Measurements from ENCODE around the gene ZBTB4. TPM values are rescaled to one million over a fixed set of nuclear protein-coding genes. Genes with fewer than 3 reads are reported as not detected.

The ZBTB4 gene, protein sequence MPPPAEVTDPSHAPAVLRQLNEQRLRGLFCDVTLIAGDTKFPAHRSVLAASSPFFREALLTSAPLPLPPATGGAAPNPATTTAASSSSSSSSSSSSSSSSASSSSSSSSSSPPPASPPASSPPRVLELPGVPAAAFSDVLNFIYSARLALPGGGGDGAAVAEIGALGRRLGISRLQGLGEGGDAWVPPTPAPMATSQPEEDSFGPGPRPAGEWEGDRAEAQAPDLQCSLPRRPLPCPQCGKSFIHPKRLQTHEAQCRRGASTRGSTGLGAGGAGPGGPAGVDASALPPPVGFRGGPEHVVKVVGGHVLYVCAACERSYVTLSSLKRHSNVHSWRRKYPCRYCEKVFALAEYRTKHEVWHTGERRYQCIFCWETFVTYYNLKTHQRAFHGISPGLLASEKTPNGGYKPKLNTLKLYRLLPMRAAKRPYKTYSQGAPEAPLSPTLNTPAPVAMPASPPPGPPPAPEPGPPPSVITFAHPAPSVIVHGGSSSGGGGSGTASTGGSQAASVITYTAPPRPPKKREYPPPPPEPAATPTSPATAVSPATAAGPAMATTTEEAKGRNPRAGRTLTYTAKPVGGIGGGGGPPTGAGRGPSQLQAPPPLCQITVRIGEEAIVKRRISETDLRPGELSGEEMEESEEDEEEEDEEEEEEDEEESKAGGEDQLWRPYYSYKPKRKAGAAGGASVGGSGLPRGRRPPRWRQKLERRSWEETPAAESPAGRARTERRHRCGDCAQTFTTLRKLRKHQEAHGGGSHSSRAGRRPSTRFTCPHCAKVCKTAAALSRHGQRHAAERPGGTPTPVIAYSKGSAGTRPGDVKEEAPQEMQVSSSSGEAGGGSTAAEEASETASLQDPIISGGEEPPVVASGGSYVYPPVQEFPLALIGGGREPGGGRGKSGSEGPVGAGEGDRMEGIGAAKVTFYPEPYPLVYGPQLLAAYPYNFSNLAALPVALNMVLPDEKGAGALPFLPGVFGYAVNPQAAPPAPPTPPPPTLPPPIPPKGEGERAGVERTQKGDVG
- 10 to 100 TPM; 64.0 to 72.5 (median 68.4) TPM for total RNA-seq
- total RNA-seq (2013), result 35.3 TPM

DNA sequence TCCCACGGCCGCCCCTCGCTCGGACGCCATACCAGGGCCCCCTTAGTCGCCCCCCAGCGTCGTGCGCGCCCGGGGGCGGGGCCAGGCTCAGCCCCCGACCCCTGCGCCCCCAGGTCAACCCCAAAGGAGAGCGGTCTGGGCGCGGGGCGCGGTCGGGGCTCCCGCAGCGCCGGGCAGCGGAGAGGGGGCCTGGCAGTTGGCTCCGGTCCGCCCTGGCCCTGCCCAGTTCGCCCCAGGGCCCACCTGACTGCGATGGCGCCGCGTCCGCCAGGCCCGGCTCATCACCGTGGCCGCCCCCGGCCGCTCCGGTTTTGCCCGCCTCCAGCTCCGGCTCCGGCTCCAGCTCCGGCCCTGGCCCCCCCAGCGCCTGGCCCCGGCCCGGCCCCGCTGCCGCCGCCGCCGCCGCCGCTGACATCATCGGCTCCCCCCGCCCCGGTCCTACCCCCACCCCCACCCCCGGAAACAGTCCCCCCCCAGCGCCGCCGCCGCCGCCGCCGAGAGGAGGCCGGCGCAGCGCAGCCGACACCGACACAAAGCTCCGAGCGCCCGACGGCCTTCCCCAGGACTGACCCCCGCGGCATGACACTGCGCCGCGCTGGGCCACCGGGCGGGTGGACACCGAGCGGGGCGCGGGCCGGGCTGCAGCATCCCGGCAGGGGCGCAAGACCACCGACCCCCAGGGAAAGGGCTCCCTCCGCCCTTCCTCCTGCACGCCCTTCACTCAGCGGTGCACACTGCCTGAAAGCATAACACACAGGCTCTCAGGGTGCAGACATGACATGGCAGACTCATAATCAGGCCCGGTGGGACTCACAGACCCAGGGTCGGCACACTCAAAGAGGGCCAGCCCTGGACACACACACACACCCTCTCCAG is at the start of gene ZBTB4:
TSS of gene ZBTB4 (minus strand) at position 419 of the 876 bp plus-strand sequence. CDS start 12,830 bp downstream, outside the sequence.
- H3K36me3 ChIP-seq (ENCODE audit: control insufficient read depth, insufficient read depth, low read length), result no peaks in the 10 kb centered on the region
- peaks cover 63% of the 10 kb centered on the region for H3K4me1 ChIP-seq (ENCODE audit: control insufficient read depth, insufficient read depth, low read length)
- peak within 1 kb of the TSS; percentile 97 for H3K4me3 Mint-ChIP-seq
- DNase-seq, result peak; percentile 73 to 82
- peak; percentile 4 to 18 (median 9) for ATAC-seq
- peaks cover 71 to 86% of the 10 kb centered on the region in 2 donors for H3K4me1 Mint-ChIP-seq
- no peaks in the 10 kb centered on the region for H3K27me3 ChIP-seq (ENCODE audit: control insufficient read depth, insufficient read depth, low read length)
- WGBS (ENCODE audit: insufficient coverage), result under 1% methylated on average over 78 of the region's 92 CpGs
- no peaks in the 10 kb centered on the region for H3K36me3 Mint-ChIP-seq
- peak within 1 kb of the TSS; percentile 94 for H3K27ac ChIP-seq (ENCODE audit: low read length)
- intact Hi-C loops (cut with micrococcal nuclease), result loop anchor here (5.0 kb wide), 2 partner anchors 227 to 363 kb away; partner anchors contain the start of genes CTDNEP1 and ELP5
- H3K27me3 Mint-ChIP-seq (ENCODE audit: low read depth in 2 of 2), result no peaks in the 10 kb centered on the region
- H3K4me3 ChIP-seq (ENCODE audit: low read length), result peak within 1 kb of the TSS; percentile 74
- H3K9me3 ChIP-seq (ENCODE audit: control insufficient read depth, insufficient read depth, low read length), result no peaks in the 10 kb centered on the region
- TF ChIP-seq CTCF (IDR thresholded peaks at IDR 0.05), result no peak
- peak within 1 kb of the TSS; percentile 100 for H3K27ac Mint-ChIP-seq
- H3K9me3 Mint-ChIP-seq, result no peaks in the 10 kb centered on the region

DNA sequence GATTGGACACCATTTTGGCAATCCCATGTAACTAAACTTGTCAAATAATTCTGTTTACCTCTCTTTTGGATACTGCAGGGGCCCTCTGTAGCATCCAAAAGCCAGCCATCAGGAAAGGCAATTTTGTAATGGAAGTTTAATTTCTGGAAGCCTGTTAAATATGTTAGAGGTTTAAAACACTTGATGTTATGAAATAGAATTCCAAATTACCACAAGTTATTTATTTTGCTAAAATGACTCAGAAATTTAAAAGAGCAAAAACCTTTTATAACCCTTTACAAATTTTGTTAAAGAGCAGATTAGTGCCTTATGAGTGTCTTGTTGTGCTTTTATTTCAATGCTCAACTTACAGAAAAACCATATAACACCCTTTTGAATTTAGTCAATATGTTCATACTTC is 49.4 kb upstream of the ZBTB4 start:
- no peaks in the 10 kb centered on the region for H3K4me1 ChIP-seq (ENCODE audit: control insufficient read depth, insufficient read depth, low read length)
- peaks cover 12% of the 10 kb centered on the region for H3K9me3 ChIP-seq (ENCODE audit: control insufficient read depth, insufficient read depth, low read length)
- Mint-ChIP-seq H3K9me3 (peaks cover 2 to 3% of the 10 kb centered on the region in 2 donors), H3K4me1 (no peaks in the 10 kb centered on the region), H3K27ac (no peak overlapping the region), H3K27me3 (ENCODE audit: low read depth in 2 of 2) (no peaks in the 10 kb centered on the region), H3K36me3 (peaks cover 9% of the 10 kb centered on the region), H3K4me3 (no peak overlapping the region)
- no peak for TF ChIP-seq CTCF (IDR thresholded peaks at IDR 0.05)
- DNase-seq (no peak), ATAC-seq (no peak)
- no peaks in the 10 kb centered on the region for H3K36me3 ChIP-seq (ENCODE audit: control insufficient read depth, insufficient read depth, low read length)
- no peak overlapping the region for H3K4me3 ChIP-seq (ENCODE audit: low read length)
- no peak overlapping the region for H3K27ac ChIP-seq (ENCODE audit: low read length)
- intact Hi-C loops (cut with micrococcal nuclease), result no loop called here
- H3K27me3 ChIP-seq (ENCODE audit: control insufficient read depth, insufficient read depth, low read length), result no peaks in the 10 kb centered on the region

DNA sequence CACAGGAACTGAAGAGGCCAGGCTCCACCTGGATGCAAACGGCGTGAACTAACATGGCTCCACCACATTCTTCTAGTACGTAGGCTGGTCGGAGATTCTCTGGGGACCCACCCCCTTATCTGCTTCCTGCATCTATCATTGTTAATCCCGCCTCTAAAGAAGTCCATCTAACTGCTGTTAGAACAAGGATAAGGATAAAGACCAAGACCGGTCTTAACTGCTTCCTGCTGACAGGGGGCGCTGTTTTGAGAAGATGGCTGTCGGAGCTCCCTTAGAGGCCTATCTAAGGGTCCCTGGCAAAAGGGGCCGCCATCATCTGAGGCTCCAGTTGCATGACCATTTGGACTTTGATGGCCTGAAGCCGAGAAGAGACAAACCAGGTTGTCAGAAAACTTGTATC is 43.6 kb upstream of the ZBTB4 start:
- no peak overlapping the region for H3K4me3 Mint-ChIP-seq
- no peak overlapping the region for H3K4me3 ChIP-seq (ENCODE audit: low read length)
- H3K9me3 ChIP-seq (ENCODE audit: control insufficient read depth, insufficient read depth, low read length), result peaks cover 2% of the 10 kb centered on the region
- no peak overlapping the region for H3K27ac ChIP-seq (ENCODE audit: low read length)
- H3K4me1 Mint-ChIP-seq, result peaks cover 0 to 6% of the 10 kb centered on the region in 2 donors
- H3K27ac Mint-ChIP-seq, result no peak overlapping the region
- WGBS (ENCODE audit: insufficient coverage), result 58% methylated on average over 10 of the region's 10 CpGs
- H3K36me3 ChIP-seq (ENCODE audit: control insufficient read depth, insufficient read depth, low read length), result no peaks in the 10 kb centered on the region
- DNase-seq (peak in 1 of 2 donors; percentile 78), ATAC-seq (peak in 2 of 3 donors; percentile 56 to 65)
- H3K4me1 ChIP-seq (ENCODE audit: control insufficient read depth, insufficient read depth, low read length), result no peaks in the 10 kb centered on the region
- no peaks in the 10 kb centered on the region for H3K27me3 ChIP-seq (ENCODE audit: control insufficient read depth, insufficient read depth, low read length)
- no peaks in the 10 kb centered on the region for H3K36me3 Mint-ChIP-seq
- H3K27me3 Mint-ChIP-seq (ENCODE audit: low read depth in 2 of 2), result no peaks in the 10 kb centered on the region
- intact Hi-C loops (cut with micrococcal nuclease), result loop anchor here (2.0 kb wide), 1 partner anchor 38 kb away; the partner anchor contains the start of gene SENP3
- TF ChIP-seq CTCF (IDR thresholded peaks at IDR 0.05), result peak; percentile 56
- no peaks in the 10 kb centered on the region for H3K9me3 Mint-ChIP-seq
